Small intestine (tissue), 7 donors: ENCODE results near the gene G2E3. TPM values are rescaled to one million over a fixed set of nuclear protein-coding genes. Genes with fewer than 3 reads are reported as not detected.

Experiments used
- DNase-seq, 2 donors: peaks; one replicate each; pipeline versions ENCODE4 v3.0.0 to v3.0.0-alpha.2; 2013
- FAIRE-seq: peaks from 2 replicates; lab custom pipeline; 2012; peaks lifted over from hg19 to GRCh38; lab: Jason Lieb, UNC
- H3K27ac ChIP-seq, 3 donors: one replicate each; pipeline ENCODE4 v1.5.1; 2013; ENCODE audit warnings: low read length in 2 of 3, mild to moderate bottlenecking in 2 of 3, control low read depth in 1 of 3, inconsistent platforms in 1 of 3, low read depth in 1 of 3, moderate library complexity in 1 of 3
- H3K27me3 ChIP-seq, 3 donors: one replicate each; pipeline ENCODE4 v1.6.1; 2013; ENCODE audit warnings: low read length in 3 of 3, inconsistent platforms in 1 of 3; ENCODE audit not compliant: control insufficient read depth in 3 of 3, insufficient read depth in 3 of 3
- H3K36me3 ChIP-seq, 3 donors: one replicate each; pipeline ENCODE4 v1.6.1; 2013; ENCODE audit warnings: low read length in 3 of 3, inconsistent platforms in 1 of 3, low read depth in 1 of 3, mild to moderate bottlenecking in 1 of 3, moderate library complexity in 1 of 3; ENCODE audit not compliant: control insufficient read depth in 3 of 3, insufficient read depth in 2 of 3
- H3K4me1 ChIP-seq, 3 donors: one replicate each; pipeline ENCODE4 v1.6.1; 2013; ENCODE audit warnings: low read length in 2 of 3, inconsistent platforms in 1 of 3, low read depth in 1 of 3, mild to moderate bottlenecking in 1 of 3, moderate library complexity in 1 of 3; ENCODE audit not compliant: control insufficient read depth in 3 of 3, insufficient read depth in 2 of 3
- H3K4me3 ChIP-seq, 3 donors: one replicate each; pipeline ENCODE4 v1.5.1; 2013; ENCODE audit warnings: low read length in 3 of 3, control low read depth in 1 of 3, inconsistent platforms in 1 of 3, low read depth in 1 of 3, mild to moderate bottlenecking in 1 of 3, moderate library complexity in 1 of 3
- H3K9me3 ChIP-seq, 2 donors: one replicate each; pipeline ENCODE4 v1.6.1; 2013; ENCODE audit warnings: low read depth in 1 of 2, low read length in 1 of 2; ENCODE audit not compliant: control insufficient read depth in 2 of 2, insufficient read depth in 1 of 2
- WGBS, 3 donors: extraction: QIAGEN DNeasy Blood & Tissue Kit; methylation state at CpG; one replicate each; pipeline ENCODE4 v1.1.7; 2013; 5-methylcytosine and 5-hydroxymethylcytosine counted together
- polyA plus RNA-seq, 4 donors: library from polyadenylated mRNA; stranded (reverse) in 3 of 4; unstranded in 1 of 4; fragments of 200-250 nt in 3 of 4; fragments of 120-200 nt in 1 of 4; gene quantifications; one replicate each; pipeline versions ENCODE4 v1.2.1 to v1.2.3, GENCODE V29; 2013
- donor health status: healthy with polysubstance abuse.
- donor health status: control.
- donor health status: control.
- donor health status: Bipolar disorder and iron deficiency.
- donor health status: healthy.

Gene G2E3
- polyA plus RNA-seq, 4 donors, result 2.2 to 14.4 (median 3.6) TPM

GRCh38 chr14:30656190-30656632, 97.3 kb downstream of the G2E3 start:
- FAIRE-seq (no peak), DNase-seq (peak; percentile 38 to 45)
- Histone ChIP-seq H3K4me1 (no peaks in the 10 kb centered on the region), H3K27me3 (no peaks in the 10 kb centered on the region), H3K36me3 (peaks cover 5 to 18% (median 15%) of the 10 kb centered on the region in 3 donors), H3K27ac (no peak overlapping the region), H3K9me3 (no peaks in the 10 kb centered on the region), H3K4me3 (no peak overlapping the region)
- WGBS, 3 donors, result 59 to 64% (median 63%) methylated on average over 8 of the region's 8 CpGs

- peaks cover 5 to 18% (median 15%) of the 10 kb centered on the region in 3 donors for H3K36me3 ChIP-seq
- 64 to 83% (median 69%) methylated on average over 2 of the region's 2 CpGs for WGBS, 3 donors
- H3K4me3 ChIP-seq, result no peak overlapping the region
- no peaks in the 10 kb centered on the region for H3K27me3 ChIP-seq
- H3K9me3 ChIP-seq, result no peaks in the 10 kb centered on the region
- FAIRE-seq (no peak), DNase-seq (no peak)
- no peak overlapping the region for H3K27ac ChIP-seq
- H3K4me1 ChIP-seq, result no peaks in the 10 kb centered on the region
Observed at GRCh38 chr14:30657050-30657449, 98.1 kb downstream of the G2E3 start.

GRCh38 chr14:30657606-30658163, 98.7 kb downstream of the G2E3 start:
- Histone ChIP-seq H3K9me3 (no peaks in the 10 kb centered on the region), H3K27me3 (no peaks in the 10 kb centered on the region), H3K4me3 (no peak overlapping the region), H3K27ac (no peak overlapping the region), H3K4me1 (no peaks in the 10 kb centered on the region), H3K36me3 (peaks cover 5 to 16% (median 15%) of the 10 kb centered on the region in 3 donors)
- peak; percentile 44 for FAIRE-seq
- DNase-seq, result no peak
- WGBS, 3 donors, result 25 to 48% (median 45%) methylated on average over 2 of the region's 2 CpGs

GRCh38 chr14:30658645-30659044, 99.7 kb downstream of the G2E3 start:
- no peaks in the 10 kb centered on the region for H3K4me1 ChIP-seq
- H3K36me3 ChIP-seq, result peaks cover 5 to 12% (median 10%) of the 10 kb centered on the region in 3 donors
- H3K9me3 ChIP-seq, result no peaks in the 10 kb centered on the region
- H3K27me3 ChIP-seq, result no peaks in the 10 kb centered on the region
- no peak overlapping the region for H3K27ac ChIP-seq
- no peak for FAIRE-seq
- 34 to 74% (median 54%) methylated on average over 3 of the region's 3 CpGs for WGBS, 3 donors
- peak in 1 of 2 donors; percentile 7 for DNase-seq
- no peak overlapping the region for H3K4me3 ChIP-seq

GRCh38 chr14:30669594-30669993, 110.6 kb downstream of the G2E3 start:
- DNase-seq (no peak), FAIRE-seq (no peak)
- Histone ChIP-seq H3K27ac (no peak overlapping the region), H3K4me1 (no peaks in the 10 kb centered on the region), H3K9me3 (no peaks in the 10 kb centered on the region), H3K36me3 (peaks cover 0 to 6% (median 4%) of the 10 kb centered on the region in 3 donors), H3K4me3 (no peak overlapping the region), H3K27me3 (no peaks in the 10 kb centered on the region)

Other genes starting within 250 kb of the G2E3 start
- 10 to 100 TPM; 39.7 to 73.8 (median 61.4) TPM for gene SCFD1, start 63.2 kb downstream of the G2E3 start, polyA plus RNA-seq